Hair follicular keratinocyte (primary cell): Measurements from ENCODE around the gene PGAP6. TPM values are rescaled to one million over a fixed set of nuclear protein-coding genes. Genes with fewer than 3 reads are reported as not detected.

Source experiments
- total RNA-seq: library from RNA; depleted of rRNA; stranded (reverse); fragments of >200 nt; gene quantifications from 2 replicates; pipeline ENCODE4 v1.2.3, GENCODE V29; 2015

PGAP6 gene, protein sequence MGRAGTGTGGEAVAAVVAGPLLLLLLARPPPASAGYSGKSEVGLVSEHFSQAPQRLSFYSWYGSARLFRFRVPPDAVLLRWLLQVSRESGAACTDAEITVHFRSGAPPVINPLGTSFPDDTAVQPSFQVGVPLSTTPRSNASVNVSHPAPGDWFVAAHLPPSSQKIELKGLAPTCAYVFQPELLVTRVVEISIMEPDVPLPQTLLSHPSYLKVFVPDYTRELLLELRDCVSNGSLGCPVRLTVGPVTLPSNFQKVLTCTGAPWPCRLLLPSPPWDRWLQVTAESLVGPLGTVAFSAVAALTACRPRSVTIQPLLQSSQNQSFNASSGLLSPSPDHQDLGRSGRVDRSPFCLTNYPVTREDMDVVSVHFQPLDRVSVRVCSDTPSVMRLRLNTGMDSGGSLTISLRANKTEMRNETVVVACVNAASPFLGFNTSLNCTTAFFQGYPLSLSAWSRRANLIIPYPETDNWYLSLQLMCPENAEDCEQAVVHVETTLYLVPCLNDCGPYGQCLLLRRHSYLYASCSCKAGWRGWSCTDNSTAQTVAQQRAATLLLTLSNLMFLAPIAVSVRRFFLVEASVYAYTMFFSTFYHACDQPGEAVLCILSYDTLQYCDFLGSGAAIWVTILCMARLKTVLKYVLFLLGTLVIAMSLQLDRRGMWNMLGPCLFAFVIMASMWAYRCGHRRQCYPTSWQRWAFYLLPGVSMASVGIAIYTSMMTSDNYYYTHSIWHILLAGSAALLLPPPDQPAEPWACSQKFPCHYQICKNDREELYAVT
- 25.7 and 51.8 TPM in 2 replicates for total RNA-seq

DNA sequence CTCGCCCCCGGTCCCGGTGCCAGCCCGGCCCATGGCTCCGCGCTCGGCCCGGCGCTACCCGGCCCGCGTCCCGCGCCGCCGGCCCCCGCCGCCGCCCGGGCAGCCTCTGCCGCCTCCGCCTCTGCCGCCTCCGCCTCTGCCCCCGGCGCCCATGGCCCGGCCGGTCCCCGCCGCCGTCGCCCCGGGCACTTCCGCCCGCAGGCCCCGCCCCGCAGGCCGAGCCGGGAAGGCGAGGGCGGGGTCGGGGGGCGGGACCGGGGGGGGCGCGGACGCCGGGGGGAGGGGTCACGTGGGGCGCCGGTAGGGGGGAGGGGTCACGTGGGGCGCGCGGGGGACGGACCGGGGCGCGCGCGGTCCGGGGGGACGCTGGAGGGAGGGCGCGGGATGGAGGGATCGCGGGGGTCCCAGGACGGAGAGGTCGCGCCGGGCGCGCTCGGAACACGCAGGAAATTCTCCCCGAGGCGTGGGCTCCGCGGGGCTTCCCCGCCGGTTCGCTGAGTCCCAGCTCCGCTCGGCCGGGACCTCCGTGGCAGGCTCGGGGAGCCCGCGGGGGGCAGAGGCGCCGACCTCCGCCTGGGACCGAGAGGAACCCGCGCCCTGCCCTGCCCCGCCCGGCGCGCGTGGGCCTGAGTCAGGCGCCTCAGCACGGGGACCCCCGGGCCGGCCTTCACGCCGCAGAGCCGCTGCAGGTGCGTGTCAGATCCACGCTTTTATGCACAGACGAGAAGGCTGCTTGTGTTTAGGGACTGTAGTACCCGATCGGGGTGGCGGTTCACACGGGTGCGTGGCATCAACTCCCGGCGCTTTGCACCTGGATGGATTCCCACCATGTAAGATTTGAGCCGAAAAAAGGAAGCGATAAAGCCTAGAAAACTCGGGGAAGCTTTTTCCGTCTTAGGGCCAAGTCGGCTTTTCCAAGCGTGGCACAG is at the start of gene PGAP6:
Gene PGAP6, minus strand, starts transcription at position 190 of the 929 bp plus-strand sequence. Its CDS starts 157 bp downstream, at position 33.

DNA sequence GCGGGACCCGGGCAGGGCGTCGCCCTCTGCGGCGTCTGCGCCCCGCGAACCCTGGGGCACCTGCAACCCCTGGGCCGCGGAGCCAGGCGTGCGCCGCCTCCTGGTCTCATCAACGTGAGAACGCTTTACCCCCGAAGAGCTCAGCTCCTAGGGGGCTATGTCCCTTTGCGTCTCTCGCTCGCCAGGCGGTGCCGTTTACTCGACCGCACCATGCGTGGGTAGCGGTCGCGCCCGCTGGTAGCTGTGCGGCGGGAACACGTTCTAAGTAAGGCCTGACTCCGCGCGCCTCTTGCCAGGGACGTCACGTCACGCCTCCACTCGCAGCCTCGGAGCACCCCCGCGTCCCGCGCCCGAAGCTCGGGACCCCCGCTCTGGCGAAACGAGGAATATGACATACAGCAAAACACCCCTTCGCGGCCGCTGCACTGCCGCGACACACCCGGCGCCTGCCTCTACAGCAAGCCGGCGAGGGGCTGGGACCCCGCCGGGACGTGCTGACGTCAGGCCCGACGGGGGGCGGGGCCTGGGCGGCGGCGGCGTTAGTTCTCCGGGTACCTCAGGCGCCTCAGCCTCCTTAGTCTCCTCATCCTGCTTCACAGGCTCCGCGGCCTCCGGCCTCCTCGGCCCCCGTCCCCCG is 43.4 kb upstream of the PGAP6 start, which contains the start of gene RAB11FIP3:
Gene RAB11FIP3, plus strand, starts transcription at position 568 of the 637 bp plus-strand sequence. CDS start 358 bp downstream, outside the sequence.

DNA sequence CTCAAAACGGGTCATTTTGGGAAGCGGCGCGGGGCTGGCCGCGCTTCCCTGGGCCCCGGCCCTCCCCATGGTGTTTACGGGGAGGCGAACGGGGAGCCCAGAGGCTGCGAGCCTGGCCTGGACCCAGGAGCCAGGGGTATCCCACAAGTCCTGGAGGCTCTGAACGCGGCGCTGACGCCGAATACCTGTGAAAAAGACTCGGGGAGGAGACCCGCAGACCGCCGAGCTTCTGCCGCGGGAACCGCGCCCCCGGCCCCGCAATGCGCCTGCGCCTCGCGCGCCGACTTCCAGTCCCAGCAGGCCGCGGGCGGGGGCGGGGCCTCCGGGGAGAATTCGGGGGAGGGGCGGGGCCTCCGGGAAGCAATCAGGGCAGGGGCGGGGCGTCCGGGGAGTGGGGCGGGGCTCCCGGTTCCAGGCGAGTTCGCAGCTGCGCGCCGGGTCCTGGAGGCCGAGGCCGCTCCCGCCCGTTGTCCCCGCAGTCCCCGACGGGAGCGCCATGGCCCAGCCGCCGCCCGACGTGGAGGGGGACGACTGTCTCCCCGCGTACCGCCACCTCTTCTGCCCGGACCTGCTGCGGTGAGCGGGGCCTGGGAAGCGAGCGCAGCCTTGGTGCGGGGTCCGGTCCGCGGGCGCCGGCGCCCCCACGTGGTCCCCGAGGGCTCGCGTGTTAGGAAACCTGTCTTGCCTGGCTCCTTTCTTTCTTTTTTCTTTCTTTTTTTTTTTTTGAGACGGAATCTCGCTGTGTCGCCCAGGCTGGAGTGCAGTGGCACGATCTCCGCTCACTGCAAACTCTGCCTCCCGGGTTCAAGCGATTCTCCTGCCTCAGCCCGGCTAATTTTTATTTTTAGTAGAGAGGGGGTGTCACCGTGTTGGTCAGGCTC is 19.9 kb upstream of the PGAP6 start, which contains the start of gene DECR2:
Gene DECR2, plus strand, starts transcription at position 418 of the 881 bp plus-strand sequence. Its CDS starts 79 bp downstream, at position 497.

DNA sequence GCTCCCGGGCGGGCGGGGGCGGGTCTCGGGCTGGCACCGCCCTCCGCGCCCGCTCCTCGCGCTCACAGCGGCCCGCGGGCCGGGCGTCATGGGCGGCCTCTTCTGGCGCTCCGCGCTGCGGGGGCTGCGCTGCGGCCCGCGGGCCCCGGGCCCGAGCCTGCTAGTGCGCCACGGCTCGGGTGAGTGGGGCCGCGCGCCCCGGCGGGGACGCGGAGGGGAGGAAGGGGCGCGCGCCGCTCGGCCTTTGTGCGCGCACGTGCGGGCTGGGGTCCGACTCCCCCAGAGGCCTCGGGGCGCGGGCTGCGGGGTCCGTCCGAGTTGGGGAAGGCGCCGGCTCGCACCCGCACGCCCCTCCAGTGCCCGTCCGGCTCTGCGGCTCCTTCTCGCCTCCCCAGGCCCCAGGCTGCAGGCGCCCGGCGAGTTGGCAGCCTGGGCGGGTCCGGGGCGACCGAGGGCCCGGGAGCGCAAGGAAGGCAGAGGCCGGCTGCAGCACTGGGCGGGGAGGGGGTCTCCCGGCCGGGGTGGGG is 15.4 kb upstream of the PGAP6 start, which contains the start of gene NME4:
Gene NME4, plus strand, starts transcription at position 65 of the 527 bp plus-strand sequence. Its CDS starts 24 bp downstream, at position 89.

DNA sequence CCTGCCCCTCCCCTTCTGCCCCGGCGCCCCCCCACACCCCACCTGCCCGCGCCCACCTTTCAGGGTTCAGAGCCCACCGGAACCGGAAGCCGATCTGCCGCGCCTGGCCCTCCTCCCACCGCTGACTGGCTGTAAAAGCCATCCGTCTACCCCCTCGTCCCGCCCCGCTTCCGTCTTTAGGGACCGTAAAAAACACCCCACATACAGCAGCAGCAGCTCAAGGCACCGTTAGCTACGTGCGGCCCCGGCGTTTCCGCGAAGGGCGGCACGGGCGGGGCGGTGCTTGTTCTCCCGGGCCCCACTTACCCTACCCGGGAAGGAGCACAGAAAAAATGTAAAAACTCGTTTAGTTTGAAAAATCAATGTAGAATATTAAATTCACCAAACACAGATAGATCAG is 11.3 kb downstream of the PGAP6 start, which contains the start of gene MRPL28:
Gene MRPL28, minus strand, starts transcription at position 96 of the 400 bp plus-strand sequence. CDS start 320 bp downstream, outside the sequence.

DNA sequence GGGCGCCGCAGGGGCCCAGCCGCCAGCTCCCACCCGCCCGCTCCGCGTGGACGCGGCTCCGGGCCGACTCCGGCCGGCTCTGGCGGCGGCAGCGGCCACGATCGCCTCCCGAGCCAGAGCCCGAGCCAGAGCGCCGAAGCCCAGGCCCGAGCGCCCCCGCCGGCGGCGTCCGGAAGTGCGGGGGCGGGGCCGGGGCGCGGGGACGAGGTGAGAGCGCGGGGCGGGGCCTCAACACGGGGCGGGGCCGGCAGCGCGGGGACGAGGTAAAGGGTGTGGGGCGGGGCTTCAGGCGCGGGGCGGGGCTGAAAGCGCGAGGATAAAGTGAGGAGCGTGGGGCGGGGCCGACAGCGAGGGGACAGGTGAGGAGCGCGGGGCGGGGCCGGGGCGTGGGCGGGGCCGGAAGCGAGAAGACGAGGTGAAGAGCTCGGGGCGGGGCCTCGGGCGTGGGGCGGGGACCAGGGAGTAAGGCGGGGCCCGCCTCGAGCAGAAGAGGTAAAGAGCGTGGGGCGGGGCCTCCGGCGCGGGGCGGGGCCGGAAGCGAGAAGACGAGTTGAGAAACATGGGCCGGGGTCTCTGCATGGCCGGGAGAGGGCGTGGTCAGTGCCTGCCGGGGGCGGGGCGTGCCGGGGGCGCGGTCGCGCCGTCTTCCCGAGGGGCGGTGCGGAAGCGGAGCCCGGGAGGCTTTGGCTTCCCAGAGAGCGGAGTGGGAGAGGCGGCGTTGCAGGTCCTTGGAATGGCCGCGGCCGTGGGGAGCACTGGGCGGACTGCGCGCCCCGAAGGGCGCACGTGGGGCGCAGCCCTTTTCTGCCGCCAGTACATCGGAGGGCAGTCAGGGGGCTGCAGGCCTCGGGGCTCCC is 29.0 kb downstream of the PGAP6 start, which contains the start of gene AXIN1:
Gene AXIN1, minus strand, starts transcription at position 177 of the 857 bp plus-strand sequence. CDS start 5,698 bp downstream, outside the sequence.

Other genes with a start within 250 kb of the PGAP6 start
- gene NPRL3, start 243.3 kb downstream of the PGAP6 start, total RNA-seq = 18.1 and 19.1 TPM in 2 replicates
- not detected in 2 replicates for gene HBZ, start 229.3 kb downstream of the PGAP6 start, total RNA-seq
- gene HBM, start 216.0 kb downstream of the PGAP6 start, total RNA-seq = not detected in 2 replicates
- gene HBA2, start 209.1 kb downstream of the PGAP6 start, total RNA-seq = not detected in 2 replicates
- gene HBA1, start 205.3 kb downstream of the PGAP6 start, total RNA-seq = not detected in 2 replicates
- 0.78 and 2.2 TPM in 2 replicates for gene HBQ1, start 201.5 kb downstream of the PGAP6 start, total RNA-seq
- 31.4 and 33.0 TPM in 2 replicates for gene LUC7L, start 152.5 kb downstream of the PGAP6 start, total RNA-seq
- gene FAM234A, start 147.2 kb downstream of the PGAP6 start, total RNA-seq = 53.9 and 60.4 TPM in 2 replicates
- gene RGS11, start 106.0 kb downstream of the PGAP6 start, total RNA-seq = 0.11 and 0.16 TPM in 2 replicates
- not detected in 2 replicates for gene ARHGDIG, start 101.4 kb downstream of the PGAP6 start, total RNA-seq
- 0.47 TPM in 1 of 2 replicates, not detected in the other for gene PDIA2, start 98.8 kb downstream of the PGAP6 start, total RNA-seq
- 36.9 and 39.0 TPM in 2 replicates for gene AXIN1, start 29.3 kb downstream of the PGAP6 start, total RNA-seq
- 202 and 239 TPM in 2 replicates for gene MRPL28, start 11.4 kb downstream of the PGAP6 start, total RNA-seq
- 110 and 125 TPM in 2 replicates for gene NME4, start 15.2 kb upstream of the PGAP6 start, total RNA-seq
- 17.3 and 17.9 TPM in 2 replicates for gene DECR2, start 19.9 kb upstream of the PGAP6 start, total RNA-seq
- gene RAB11FIP3, start 43.7 kb upstream of the PGAP6 start, total RNA-seq = 12.2 and 19.1 TPM in 2 replicates
- gene CAPN15, start 145.7 kb upstream of the PGAP6 start, total RNA-seq = 39.7 and 43.8 TPM in 2 replicates
- not detected in 2 replicates for gene PRR35, start 178.4 kb upstream of the PGAP6 start, total RNA-seq
- 0.11 and 0.16 TPM in 2 replicates for gene NHLRC4, start 185.0 kb upstream of the PGAP6 start, total RNA-seq
- gene PIGQ, start 188.0 kb upstream of the PGAP6 start, total RNA-seq = 19.8 and 27.6 TPM in 2 replicates
- 18.1 and 19.2 TPM in 2 replicates for gene RAB40C, start 208.1 kb upstream of the PGAP6 start, total RNA-seq
- 0.47 TPM in 1 of 2 replicates, not detected in the other for gene WFIKKN1, start 249.0 kb upstream of the PGAP6 start, total RNA-seq